Gastrocnemius medialis (tissue), 4 donors: ENCODE measurements around the gene CRP.

ENCODE experiments used
- CTCF ChIP-seq, 5 experiments: fragments of 450-650 bp in 3 of 5; fragments of 200-600 bp in 2 of 5; sonication (generic) in 2 of 5; IDR thresholded peaks in 4 of 5; conservative IDR thresholded peaks in 1 of 5; 1 replicate in 4 of 5; 2 replicates in 1 of 5; pipeline ENCODE4 v1.5.1; 2016 to 2019; ENCODE audit warnings: antibody characterized with exemption in 5 of 5, mild to moderate bottlenecking in 3 of 5, moderate library complexity in 3 of 5
- POLR2A ChIP-seq, 2 donors: fragments of 450-650 bp; IDR thresholded peaks; one replicate each; pipeline ENCODE4 v1.6.1; 2017; ENCODE audit warnings: antibody characterized with exemption in 2 of 2, mild to moderate bottlenecking in 2 of 2, moderate library complexity in 2 of 2

GRCh38 chr1:159678939-159679338 lies 35.5 kb downstream of the CRP start:
- TF ChIP-seq CTCF (IDR thresholded peaks at IDR 0.05 in 4 of 5, conservative IDR thresholded peaks at IDR 0.05 in 1 of 5) (no peak), POLR2A (IDR thresholded peaks at IDR 0.05) (no peak)
